ENCODE measurements around the gene MYO1G. TPM values are rescaled to one million over a fixed set of nuclear protein-coding genes. Genes with fewer than 3 reads are reported as not detected.
"Not testable (repeated sequence)": the region's sequence is repeated elsewhere in the genome, so short reads cannot be mapped to it uniquely, and the experiment has no call there.

MYO1G gene
- total RNA-seq, 1 donor from 2014 or later: 0.53 TPM

DNA sequence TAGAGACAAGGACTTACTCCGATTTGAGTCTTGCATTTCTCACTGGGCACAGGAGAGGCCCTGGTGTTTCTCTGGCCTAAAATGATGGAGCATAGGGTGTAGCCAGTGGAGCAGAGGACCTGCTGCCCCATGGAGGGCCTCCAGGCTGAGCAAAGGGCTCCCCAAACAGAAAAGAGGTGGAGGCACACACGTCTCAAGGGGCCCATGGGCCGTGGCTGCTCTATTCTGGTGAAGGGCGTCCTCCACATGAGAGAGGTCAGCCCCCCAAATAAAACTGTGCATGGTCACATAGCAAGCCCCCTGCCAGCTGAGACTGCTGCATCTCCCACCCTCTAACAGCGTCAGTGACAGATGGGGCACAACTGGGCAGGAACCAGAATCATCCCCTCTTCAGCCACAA lies 41.4 kb downstream of the MYO1G start:
- no peak overlapping the region for H3K27ac Mint-ChIP-seq
- H3K4me3 Mint-ChIP-seq: no peak overlapping the region
- H3K9me3 Mint-ChIP-seq: no peaks in the 10 kb centered on the region
- peaks cover 26% of the 10 kb centered on the region for H3K27me3 Mint-ChIP-seq
- H3K4me1 Mint-ChIP-seq (ENCODE audit: unreplicated experiment): no peaks in the 10 kb centered on the region
- no peaks in the 10 kb centered on the region for H3K36me3 Mint-ChIP-seq
- DNase-seq (ENCODE audit: extremely low spot score, unreplicated experiment): no peak
- TF ChIP-seq, protein P1, sequence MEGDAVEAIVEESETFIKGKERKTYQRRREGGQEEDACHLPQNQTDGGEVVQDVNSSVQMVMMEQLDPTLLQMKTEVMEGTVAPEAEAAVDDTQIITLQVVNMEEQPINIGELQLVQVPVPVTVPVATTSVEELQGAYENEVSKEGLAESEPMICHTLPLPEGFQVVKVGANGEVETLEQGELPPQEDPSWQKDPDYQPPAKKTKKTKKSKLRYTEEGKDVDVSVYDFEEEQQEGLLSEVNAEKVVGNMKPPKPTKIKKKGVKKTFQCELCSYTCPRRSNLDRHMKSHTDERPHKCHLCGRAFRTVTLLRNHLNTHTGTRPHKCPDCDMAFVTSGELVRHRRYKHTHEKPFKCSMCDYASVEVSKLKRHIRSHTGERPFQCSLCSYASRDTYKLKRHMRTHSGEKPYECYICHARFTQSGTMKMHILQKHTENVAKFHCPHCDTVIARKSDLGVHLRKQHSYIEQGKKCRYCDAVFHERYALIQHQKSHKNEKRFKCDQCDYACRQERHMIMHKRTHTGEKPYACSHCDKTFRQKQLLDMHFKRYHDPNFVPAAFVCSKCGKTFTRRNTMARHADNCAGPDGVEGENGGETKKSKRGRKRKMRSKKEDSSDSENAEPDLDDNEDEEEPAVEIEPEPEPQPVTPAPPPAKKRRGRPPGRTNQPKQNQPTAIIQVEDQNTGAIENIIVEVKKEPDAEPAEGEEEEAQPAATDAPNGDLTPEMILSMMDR (conservative IDR thresholded peaks at IDR 0.05): no peak

DNA sequence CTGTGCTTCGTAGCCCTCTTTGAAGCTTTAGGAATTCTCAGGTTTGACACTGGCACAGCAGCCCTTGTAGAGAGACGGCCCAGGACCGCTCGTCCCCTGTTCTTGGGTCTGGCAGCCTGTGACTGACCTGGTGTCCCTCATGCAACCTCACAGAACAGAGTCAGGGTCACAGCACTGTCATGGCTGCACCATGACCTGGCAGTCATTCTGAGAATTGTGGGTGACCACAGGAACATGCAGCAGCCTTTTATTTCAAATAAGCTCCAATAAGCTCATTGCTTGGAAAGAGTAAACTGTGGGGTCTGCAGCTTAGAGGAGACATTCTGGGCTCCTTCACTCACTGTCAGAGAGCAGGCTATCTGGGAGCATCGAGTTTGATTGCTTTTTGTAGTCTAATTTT lies 42.5 kb downstream of the MYO1G start:
- H3K9me3 Mint-ChIP-seq: no peaks in the 10 kb centered on the region
- no peak for DNase-seq (ENCODE audit: extremely low spot score, unreplicated experiment)
- no peaks in the 10 kb centered on the region for H3K4me1 Mint-ChIP-seq (ENCODE audit: unreplicated experiment)
- H3K27ac Mint-ChIP-seq: no peak overlapping the region
- peaks cover 24% of the 10 kb centered on the region for H3K27me3 Mint-ChIP-seq
- H3K4me3 Mint-ChIP-seq: no peak overlapping the region
- TF ChIP-seq, protein P1 (conservative IDR thresholded peaks at IDR 0.05): no peak
- H3K36me3 Mint-ChIP-seq: no peaks in the 10 kb centered on the region

DNA sequence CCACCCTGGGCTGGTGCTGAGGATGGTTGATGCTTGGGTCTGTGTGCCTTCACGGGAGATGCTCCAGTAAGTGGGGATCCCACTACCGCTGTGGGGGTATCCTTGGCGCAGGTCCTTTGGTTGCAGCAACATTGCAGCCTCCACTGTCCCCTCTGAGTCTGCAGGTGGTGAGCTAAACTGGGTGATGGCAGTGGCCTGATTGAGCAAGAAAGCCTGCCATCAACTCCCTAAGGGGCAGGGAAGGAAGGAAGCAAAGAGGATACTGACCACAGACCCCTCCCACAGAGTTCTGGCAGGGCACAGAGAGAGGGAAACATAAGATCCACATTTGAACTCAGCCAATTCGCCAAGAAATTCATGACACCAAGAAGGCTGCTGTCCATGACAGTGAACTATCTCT lies 43.2 kb downstream of the MYO1G start:
- no peak for DNase-seq (ENCODE audit: extremely low spot score, unreplicated experiment)
- H3K27me3 Mint-ChIP-seq: peaks cover 20% of the 10 kb centered on the region

DNA sequence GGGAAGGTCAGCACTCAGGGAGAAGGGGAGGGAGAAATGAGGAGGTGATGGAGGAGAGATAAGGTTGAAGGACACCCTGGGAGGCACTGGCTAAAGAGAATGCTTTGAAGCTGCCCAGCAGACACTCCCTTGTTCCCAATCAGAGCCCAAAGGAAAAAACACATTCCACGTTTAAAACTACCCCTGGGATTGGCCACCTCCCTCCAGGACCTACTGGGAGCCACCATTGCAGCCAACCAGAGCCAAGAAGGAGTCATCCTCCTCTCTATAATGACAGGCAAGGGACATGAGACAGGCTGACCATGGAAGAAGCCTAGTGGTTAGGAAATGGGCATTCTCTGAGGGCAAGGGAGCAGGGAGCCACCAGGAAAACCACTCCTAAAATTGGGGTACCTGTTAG lies 43.8 kb downstream of the MYO1G start:
- Mint-ChIP-seq H3K36me3 (no peaks in the 10 kb centered on the region), H3K27ac (no peak overlapping the region), H3K4me1 (ENCODE audit: unreplicated experiment) (no peaks in the 10 kb centered on the region), H3K4me3 (no peak overlapping the region), H3K9me3 (no peaks in the 10 kb centered on the region), H3K27me3 (peaks cover 20% of the 10 kb centered on the region)
- TF ChIP-seq, protein P1 (conservative IDR thresholded peaks at IDR 0.05): no peak
- DNase-seq (ENCODE audit: extremely low spot score, unreplicated experiment): no peak

More for the DNA sequence above, 43.2 kb downstream of the MYO1G start:
- H3K4me1 Mint-ChIP-seq (ENCODE audit: unreplicated experiment): no peaks in the 10 kb centered on the region
- H3K36me3 Mint-ChIP-seq: no peaks in the 10 kb centered on the region
- no peak overlapping the region for H3K4me3 Mint-ChIP-seq
- H3K27ac Mint-ChIP-seq: no peak overlapping the region
- TF ChIP-seq, protein P1 (conservative IDR thresholded peaks at IDR 0.05): no peak
- H3K9me3 Mint-ChIP-seq: no peaks in the 10 kb centered on the region

DNA sequence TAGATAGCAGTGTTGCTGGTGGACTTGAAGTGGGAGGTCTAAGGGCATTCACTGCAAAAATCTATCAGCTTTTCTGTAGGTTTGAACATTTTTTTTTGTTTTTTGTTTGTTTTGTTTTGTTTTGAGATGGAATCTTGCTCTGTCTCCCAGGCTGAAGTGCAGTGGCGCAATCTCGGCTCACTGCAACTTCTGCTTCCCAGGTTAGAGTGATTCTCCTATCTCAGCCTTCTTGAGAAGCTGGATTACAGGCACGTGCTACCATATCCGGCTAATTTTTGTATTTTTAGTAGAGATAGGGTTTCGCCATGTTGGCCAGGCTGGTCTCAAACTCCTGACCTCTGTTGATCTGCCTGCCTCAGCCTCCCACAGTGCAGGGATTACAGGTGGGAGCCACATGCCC lies 44.3 kb downstream of the MYO1G start:
- not testable (repeated sequence) for H3K9me3 Mint-ChIP-seq; DNase-seq (ENCODE audit: extremely low spot score, unreplicated experiment); H3K4me3 Mint-ChIP-seq; H3K27ac Mint-ChIP-seq; H3K4me1 Mint-ChIP-seq (ENCODE audit: unreplicated experiment); H3K36me3 Mint-ChIP-seq
- peaks cover 21% of the 10 kb centered on the region for H3K27me3 Mint-ChIP-seq

DNA sequence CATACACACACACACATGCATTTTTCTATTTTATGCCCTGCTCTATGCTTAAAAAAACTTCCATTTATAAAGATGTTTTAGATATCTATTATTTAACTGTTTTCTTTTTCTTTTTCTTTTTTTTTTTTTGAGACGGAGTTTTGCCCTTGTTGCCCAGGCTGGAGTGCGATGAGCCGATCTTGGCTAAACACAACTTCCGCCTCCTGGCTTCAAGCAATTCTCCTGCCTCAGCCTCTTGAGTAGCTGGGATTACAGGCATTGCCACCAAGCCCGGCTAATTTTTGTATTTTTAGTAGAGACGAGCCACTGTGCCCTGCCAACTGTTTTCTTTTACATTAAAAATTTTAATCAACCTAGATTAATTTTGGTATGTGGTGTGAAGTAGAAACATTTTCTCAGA lies 47.9 kb downstream of the MYO1G start:
- Mint-ChIP-seq H3K27me3 (peaks cover 20% of the 10 kb centered on the region), H3K9me3 (no peaks in the 10 kb centered on the region), H3K4me1 (ENCODE audit: unreplicated experiment) (no peaks in the 10 kb centered on the region), H3K27ac (no peak overlapping the region), H3K36me3 (no peaks in the 10 kb centered on the region), H3K4me3 (no peak overlapping the region)
- no peak for DNase-seq (ENCODE audit: extremely low spot score, unreplicated experiment)
- TF ChIP-seq, protein P1 (conservative IDR thresholded peaks at IDR 0.05): no peak
